Amniotic stem cell (primary cell): Measurements from ENCODE around the gene ELK4.
A peak's percentile ranks its signal among the peaks of the same experiment; 100 is the strongest.

Experiments used
- DNase-seq: peaks from one replicate; lab custom pipeline; 2025; lab: John Stamatoyannopoulos, UW

The ELK4 gene

DNA sequence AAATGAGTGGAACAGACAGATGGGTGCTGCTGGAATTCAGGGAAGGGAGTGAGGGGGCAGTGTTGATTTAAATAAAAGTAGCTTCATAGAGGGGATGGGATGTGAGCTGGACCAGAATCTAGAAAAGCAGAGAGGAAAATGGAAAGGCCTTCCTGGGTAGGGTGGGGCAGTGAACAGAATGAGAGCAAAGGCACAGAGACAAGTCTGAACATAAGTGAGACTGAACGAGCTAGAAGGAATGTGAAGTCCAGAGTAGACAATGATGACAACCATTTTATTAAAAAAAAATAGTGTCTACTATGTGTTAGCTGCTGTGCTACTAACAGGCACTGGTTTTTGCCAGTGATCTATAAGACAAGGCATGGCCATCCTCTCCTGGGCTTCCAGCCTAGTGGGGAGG, 36.0 kb downstream of the ELK4 start:
- no peak for DNase-seq

DNA sequence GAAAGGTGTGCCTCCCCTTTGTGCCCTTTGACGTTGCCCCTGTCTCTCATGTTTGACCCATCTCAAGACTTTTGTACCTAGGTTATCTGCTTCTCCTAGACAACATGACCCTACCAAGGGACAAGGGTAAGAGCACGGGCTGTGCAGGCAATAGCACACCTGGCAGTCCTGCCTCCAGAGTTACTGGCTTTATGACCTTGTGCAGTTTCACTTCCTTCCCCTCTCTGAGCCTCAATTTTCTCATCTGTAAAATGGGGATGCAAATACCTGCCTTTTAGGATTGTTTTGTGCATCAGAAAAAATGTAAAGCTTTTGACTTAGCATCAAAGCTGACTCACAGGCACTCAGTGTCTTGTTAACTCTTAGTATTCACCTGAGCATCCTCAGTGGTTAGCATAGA, 36.4 kb downstream of the ELK4 start:
- no peak for DNase-seq

DNA sequence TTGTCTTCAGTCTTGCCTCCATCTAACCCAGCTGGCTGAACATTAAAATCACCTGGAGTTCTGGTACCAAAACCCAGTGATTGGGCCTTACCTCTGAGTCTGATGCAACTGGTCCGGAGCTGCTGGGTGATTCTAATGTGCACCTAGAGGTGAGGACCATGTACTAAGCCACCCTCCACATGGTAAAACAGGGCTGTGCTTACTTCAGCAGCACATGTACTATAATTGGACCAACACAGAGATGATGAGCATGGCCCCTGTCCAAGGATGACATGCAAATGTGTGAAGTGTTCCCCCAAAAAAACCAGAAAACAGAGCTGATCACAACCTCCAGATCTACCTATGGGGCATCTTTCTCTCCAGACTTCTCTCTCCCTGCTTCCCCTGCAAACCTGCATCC, 37.0 kb downstream of the ELK4 start:
- DNase-seq = no peak

- no peak for DNase-seq
Measured at GRCh38 chr1:205593967-205594366, 37.8 kb downstream of the ELK4 start.

GRCh38 chr1:205593532-205593931, 38.3 kb downstream of the ELK4 start:
- no peak for DNase-seq

DNA sequence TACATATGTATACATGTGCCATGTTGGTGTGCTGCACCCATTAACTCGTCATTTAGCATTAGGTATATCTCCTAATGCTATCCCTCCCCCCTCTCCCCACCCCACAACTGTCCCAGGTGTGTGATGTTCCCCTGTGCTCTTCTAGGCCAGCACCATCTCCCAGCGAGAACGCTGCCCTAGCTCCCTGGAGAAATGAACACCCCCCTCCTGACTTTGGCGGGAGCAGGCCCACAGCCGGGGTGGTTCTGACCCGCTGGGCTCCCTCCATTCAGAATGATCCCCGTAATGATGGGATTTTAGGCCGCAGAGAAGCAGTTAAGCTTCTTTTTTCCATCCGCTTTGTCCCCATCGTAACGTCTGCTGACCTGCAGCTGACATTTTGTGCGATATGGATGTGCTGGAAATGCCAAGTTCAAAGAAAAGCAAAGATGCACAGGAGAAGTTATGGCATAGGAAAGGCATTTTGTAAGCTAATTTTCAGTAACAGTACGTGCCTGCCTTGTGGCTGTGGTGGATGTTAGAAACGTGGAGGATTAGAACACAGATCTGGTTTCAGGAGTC, 39.3 kb downstream of the ELK4 start:
- no peak for DNase-seq

- DNase-seq = peak; percentile 54
Measured at GRCh38 chr1:205591522-205592351, 40.1 kb downstream of the ELK4 start.

GRCh38 chr1:205590777-205591513, 40.9 kb downstream of the ELK4 start:
- DNase-seq = no peak

- no peak for DNase-seq
Measured at GRCh38 chr1:205590457-205590768, 41.4 kb downstream of the ELK4 start.

DNA sequence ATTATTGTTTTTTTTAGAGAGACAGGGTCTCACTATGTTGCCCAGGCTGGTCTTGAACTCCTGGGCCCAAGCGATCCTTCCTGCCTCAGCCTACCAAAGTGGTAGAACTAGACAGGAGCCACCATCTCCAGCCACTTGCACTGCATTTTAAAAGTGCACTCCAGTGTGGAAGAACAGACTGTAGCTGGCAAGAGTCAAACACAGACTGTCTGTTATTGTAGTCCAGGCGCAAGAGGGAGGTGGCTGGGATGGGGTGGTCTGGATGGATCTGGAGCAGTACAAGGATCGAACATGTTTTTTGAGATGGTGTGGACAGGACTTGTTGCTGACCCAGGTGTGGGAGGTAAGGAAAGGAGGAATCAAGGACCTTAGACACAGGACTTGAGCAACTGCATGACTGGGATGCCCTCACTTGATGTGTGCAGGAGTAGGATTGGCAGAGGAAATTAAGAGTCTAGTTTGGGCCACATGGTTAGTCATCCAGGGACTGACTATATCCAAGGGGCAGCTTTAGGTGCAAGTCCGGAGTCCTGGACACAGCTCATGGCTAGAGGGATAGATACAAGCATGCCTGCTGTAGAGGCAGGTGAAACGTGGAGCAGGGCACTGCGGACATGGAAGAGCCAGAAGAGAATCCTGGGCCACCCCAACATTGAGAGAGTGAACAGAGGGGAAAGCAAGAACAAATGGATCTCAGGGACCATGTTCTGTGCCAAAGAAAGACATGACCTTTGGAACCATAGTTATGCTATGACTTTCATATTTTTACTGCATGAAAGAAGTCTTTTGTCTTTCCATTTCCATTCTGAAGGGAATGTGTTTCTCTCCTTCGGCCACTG, 42.0 kb downstream of the ELK4 start:
- DNase-seq = no peak

DNA sequence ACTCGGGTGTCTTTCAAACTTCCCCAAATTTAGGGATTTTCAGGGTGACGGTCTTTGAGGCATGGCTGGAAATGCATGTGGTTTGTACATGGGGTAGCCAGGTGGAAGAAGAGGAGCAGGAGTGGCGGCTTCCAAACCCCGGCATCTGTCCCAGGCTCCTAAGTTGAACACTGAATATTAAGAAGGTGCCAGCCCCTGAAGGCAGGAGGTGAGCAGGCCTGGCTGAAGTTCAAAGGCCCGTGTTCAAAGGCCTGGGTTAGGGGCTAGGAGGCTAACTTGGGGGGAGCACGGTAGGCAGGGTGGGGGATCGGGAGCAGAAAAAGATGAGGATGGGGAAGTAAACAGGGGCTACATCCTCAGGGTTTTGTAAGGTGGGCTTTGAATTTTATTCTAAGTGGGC, 42.8 kb downstream of the ELK4 start:
- no peak for DNase-seq

- no peak for DNase-seq
Measured at GRCh38 chr1:205588636-205589035, 43.2 kb downstream of the ELK4 start.

- DNase-seq = no peak
Measured at GRCh38 chr1:205587581-205587980, 44.2 kb downstream of the ELK4 start.

DNA sequence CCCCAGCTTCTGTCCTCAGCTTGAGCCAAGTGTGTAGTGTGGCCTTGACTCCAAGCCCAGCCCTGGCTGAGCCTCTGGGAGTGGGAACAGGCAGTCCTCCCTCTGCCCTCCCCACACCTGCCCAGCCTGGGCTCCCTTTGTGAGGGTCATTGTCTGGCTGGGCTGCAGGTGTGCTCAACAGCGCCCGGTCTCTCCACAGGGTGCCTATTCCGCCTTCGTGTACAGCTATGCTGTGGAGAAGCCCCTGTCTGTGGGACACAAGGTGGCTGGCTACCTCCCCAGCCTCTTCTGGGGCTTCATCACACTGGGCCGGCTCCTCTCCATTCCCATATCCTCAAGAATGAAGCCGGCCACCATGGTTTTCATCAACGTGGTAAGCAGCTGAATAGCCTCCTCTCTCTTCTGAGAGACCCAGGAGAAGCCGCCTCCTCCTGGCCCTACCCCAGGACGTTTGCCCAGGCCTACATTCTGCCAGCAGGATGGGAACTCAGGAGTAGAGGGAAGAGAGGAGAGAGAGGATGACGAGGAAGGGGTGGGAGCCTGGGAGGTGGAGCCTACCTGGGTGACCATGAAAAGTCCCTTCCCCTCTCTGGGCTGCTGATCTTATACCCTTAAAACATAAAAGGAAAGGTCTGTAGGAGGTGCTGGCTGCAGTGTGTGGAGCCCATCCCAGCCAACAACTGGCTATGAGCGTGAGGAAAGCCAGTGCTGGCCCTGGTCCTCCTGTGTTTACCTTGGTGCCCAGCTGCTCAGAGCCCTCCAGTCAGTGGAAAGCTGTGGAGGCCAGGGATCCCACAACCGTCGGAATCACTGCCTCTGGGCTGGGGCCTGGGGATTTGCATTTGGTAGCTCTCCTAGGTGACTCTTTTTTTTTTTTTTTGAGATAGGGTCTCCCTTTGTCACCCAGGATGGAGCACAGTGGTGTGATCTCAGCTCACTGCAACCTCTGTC, 45.7 kb downstream of the ELK4 start:
- no peak for DNase-seq

DNA sequence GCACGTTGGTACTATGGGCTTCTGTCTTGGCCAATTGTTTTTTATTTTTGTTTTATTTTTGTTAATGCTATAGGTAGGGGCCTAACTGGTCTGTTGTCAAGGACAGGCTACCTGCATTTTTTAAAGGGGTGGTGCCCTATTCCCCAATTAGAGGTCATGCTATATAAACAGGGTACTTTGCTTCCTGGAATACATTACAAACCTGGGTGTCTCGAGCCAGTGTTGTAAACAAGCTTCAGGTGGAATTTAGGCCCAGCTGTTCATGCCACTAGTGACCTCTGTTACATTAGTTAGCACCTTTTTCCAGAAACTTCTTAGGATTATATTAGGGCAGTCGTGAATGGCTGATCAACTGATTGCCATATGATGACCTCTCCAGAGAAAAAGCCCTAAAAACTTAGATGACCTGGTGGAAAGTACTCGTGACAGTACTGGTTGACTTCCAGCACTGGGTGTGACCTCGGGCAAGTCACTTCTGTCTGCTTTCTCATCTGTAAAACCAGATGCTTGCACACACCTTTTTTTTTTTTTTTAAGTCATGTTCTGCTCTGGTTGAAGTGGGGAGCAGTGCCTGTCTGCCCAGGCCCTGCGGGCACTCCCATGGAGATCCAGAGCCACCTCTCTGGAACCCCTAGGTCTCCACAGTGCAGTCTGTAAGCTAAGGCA, 46.5 kb downstream of the ELK4 start:
- DNase-seq = no peak

DNA sequence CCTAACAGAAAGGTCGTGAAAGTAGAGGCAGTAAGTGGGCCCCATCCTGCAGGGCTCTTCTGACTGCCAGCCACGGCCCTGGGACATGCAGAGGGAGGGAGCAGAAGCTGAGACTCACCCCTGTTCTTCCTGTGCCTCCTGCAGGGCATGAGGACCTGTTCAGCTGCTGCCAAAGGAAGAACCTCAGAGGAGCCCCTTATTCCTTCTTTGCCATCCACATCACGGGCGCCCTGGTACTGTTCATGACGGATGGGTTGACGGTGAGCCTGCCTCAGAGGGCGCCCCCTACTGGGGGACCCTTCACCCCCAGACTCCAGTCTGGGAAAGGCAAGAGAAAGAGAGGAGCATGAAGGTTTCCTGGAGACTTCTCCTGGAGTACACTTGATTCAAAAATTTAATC, 47.1 kb downstream of the ELK4 start:
- no peak for DNase-seq

- DNase-seq = no peak
Measured at GRCh38 chr1:205583461-205584130, 48.2 kb downstream of the ELK4 start.

DNA sequence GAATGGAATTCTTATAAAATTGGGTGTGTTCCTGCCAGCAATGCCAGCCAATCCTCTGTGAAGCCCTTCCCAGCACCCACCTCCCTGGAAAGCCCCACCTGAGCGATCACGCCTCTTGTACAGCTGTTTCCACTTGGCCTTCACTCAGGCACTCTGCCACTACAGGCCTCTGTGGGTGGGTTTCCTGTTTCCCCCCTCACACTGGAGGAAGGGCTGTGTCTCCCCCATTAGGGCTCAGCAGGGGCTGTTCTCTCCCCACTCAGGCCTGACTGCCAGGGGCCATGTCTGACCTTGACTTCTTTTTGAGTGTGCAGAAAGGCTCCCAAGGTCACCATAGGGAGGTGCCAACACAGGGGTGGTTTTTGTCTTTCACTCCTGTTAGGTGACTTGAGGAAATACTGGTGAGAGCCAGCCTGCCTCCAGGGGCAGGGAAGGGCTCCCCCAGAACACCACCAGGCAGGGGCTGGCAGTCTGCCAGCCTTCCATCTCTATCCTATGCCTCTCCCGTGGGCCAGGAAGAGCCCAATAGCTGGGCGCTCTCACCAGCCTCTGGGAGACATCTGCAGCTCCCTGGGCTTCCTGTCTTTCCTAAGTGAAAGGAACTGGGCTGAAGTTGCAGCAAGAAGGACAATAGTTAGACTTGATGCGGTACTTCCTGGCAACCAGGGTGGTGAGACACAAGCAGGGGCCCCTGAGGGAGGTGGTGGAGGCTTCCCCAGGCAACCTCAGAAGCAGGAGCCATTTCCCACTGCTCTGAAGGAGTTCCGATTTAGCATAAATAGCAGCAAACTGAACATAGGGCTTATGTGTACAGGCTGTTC, 49.1 kb downstream of the ELK4 start:
- DNase-seq = no peak

GRCh38 chr1:205582046-205582445, 49.8 kb downstream of the ELK4 start:
- DNase-seq = no peak
